A549 treated with GW870086 at 1 μM for 4 hours (cell line): Measurements from ENCODE around the gene ANKRD62. TPM values are rescaled to one million over a fixed set of nuclear protein-coding genes. Genes with fewer than 3 reads are reported as not detected.

ENCODE experiments used
- total RNA-seq: library from RNA; stranded (reverse); fragments of 200-300 nt; extraction: Qiagen RNA extraction; gene quantifications from 5 replicates; pipeline ENCODE4 v1.2.3, GENCODE V29; 2022; ENCODE audit warnings: low read depth

Gene ANKRD62
- not detected in 5 replicates for total RNA-seq

GRCh38 chr18:12093520-12094257 lies at the start of gene ANKRD62:
Gene ANKRD62 (plus strand): TSS chr18:12093843. CDS start chr18:12094018, 175 bp downstream.

Other genes with a start within 250 kb of the ANKRD62 start
- gene CHMP1B, start 242.4 kb upstream of the ANKRD62 start, total RNA-seq, result 38.1 to 43.9 TPM (median 40.9 TPM) in 5 replicates
- gene MPPE1, start 185.5 kb upstream of the ANKRD62 start, total RNA-seq, result 17.2 to 21.9 TPM (median 19.0 TPM) in 5 replicates
- 57.0 to 81.0 TPM (median 76.4 TPM) in 5 replicates for gene IMPA2, start 112.3 kb upstream of the ANKRD62 start, total RNA-seq
- gene CIDEA, start 160.5 kb downstream of the ANKRD62 start, total RNA-seq, result not detected in 5 replicates
- 187 to 218 TPM (median 200 TPM) in 5 replicates for gene TUBB6, start 214.4 kb downstream of the ANKRD62 start, total RNA-seq